B cell (primary cell): ENCODE measurements around the gene GOLGA8J. TPM values are rescaled to one million over a fixed set of nuclear protein-coding genes. Genes with fewer than 3 reads are reported as not detected.

ENCODE experiments used
- ATAC-seq: fragments of 200-7000 bp; cut with Tn5 transposase; one replicate; pipeline ENCODE4 v1.10.0; 2021; ENCODE audit warnings: low read depth, mild to moderate bottlenecking, moderate number of reproducible peaks, moderate library complexity
- CTCF ChIA-PET: fragments of 350-600 bp; sonication (Branson Sonifier 250); formaldehyde crosslinking; loops from one replicate; lab custom pipeline; 2021; ENCODE audit warnings: antibody characterized with exemption, inconsistent platforms; lab: Charles Lee
- POLR2A ChIA-PET: fragments of 350-600 bp; sonication (Branson Sonifier 250); formaldehyde crosslinking; loops from one replicate; lab custom pipeline; 2021; ENCODE audit warnings: antibody characterized with exemption; lab: Charles Lee
- DNase-seq: peaks from one replicate; pipeline ENCODE4 v3.0.0; 2013
- H2AFZ ChIP-seq: 2 replicates; pipeline ENCODE4 v1.6.1; 2012; ENCODE audit warnings: mild to moderate bottlenecking, low read depth, low read length; ENCODE audit not compliant: insufficient read depth, poor library complexity, severe bottlenecking
- H3K27ac ChIP-seq, 2 donors: 1 replicate in 1 of 2; 2 replicates in 1 of 2; pipeline ENCODE4 v1.5.1; 2012 to 2013; ENCODE audit warnings: low read length in 2 of 2, mild to moderate bottlenecking in 2 of 2, moderate library complexity in 1 of 2
- H3K27me3 ChIP-seq, 4 experiments: fragments of 200-600 bp in 1 of 4; sonication (generic) in 1 of 4; replicated peaks in 1 of 4; 1 replicate in 2 of 4; 2 replicates in 2 of 4; pipeline versions ENCODE4 v1.6.1 to v1.7.0; 2013 to 2016; ENCODE audit warnings: low read length in 3 of 4, mild to moderate bottlenecking in 2 of 4, mixed read lengths in 1 of 4, moderate library complexity in 1 of 4; ENCODE audit not compliant: insufficient read depth in 4 of 4, control insufficient read depth in 3 of 4; ENCODE audit errors: control extremely low read depth in 1 of 4
- H3K36me3 ChIP-seq, 2 experiments: replicated peaks in 1 of 2; 1 replicate in 1 of 2; 2 replicates in 1 of 2; pipeline versions ENCODE4 v1.6.1 to v1.7.1; 2013; ENCODE audit warnings: low read length in 1 of 2; ENCODE audit not compliant: insufficient read depth in 2 of 2, control insufficient read depth in 1 of 2; ENCODE audit errors: control extremely low read depth in 1 of 2, extremely low read depth in 1 of 2
- H3K4me1 ChIP-seq, 2 donors: fragments of 200-600 bp in 1 of 2; sonication (generic) in 1 of 2; 1 replicate in 1 of 2; 2 replicates in 1 of 2; pipeline versions ENCODE4 v1.5.1 to v1.6.1; 2013 to 2017; ENCODE audit warnings: low read length in 2 of 2; ENCODE audit not compliant: control insufficient read depth in 2 of 2, insufficient read depth in 2 of 2
- H3K4me2 ChIP-seq: replicated peaks from 2 replicates; pipeline ENCODE3; 2012; ENCODE audit warnings: mild to moderate bottlenecking, low read depth, low read length; ENCODE audit not compliant: poor library complexity, severe bottlenecking
- H3K4me3 ChIP-seq, 5 experiments: fragments of 200-600 bp in 1 of 5; sonication (generic) in 1 of 5; 1 replicate in 3 of 5; 2 replicates in 2 of 5; pipeline versions ENCODE4 v1.5.1 to v1.7.0; 2011 to 2016; ENCODE audit warnings: low read length in 4 of 5, mild to moderate bottlenecking in 4 of 5, low read depth in 2 of 5, control low read depth in 1 of 5, moderate library complexity in 1 of 5; ENCODE audit not compliant: insufficient read depth in 1 of 5; ENCODE audit errors: control extremely low read depth in 1 of 5, extremely low read depth in 1 of 5
- H3K79me2 ChIP-seq: fragments of 200-600 bp; sonication (generic); one replicate; pipeline ENCODE4 v1.6.0; 2016; ENCODE audit warnings: low read length; ENCODE audit not compliant: control insufficient read depth, insufficient read depth
- H3K9ac ChIP-seq: fragments of 200-600 bp; sonication (generic); 2 replicates; pipeline ENCODE4 v1.6.1; 2017; ENCODE audit warnings: mild to moderate bottlenecking, low read length, moderate library complexity
- H3K9me3 ChIP-seq, 3 donors: one replicate each; pipeline versions ENCODE4 v1.6.1 to v1.7.1; 2013; ENCODE audit warnings: low read length in 2 of 3; ENCODE audit not compliant: control insufficient read depth in 2 of 3, insufficient read depth in 1 of 3; ENCODE audit errors: control extremely low read depth in 1 of 3
- H4K20me1 ChIP-seq: 2 replicates; pipeline ENCODE4 v1.6.0; 2012; ENCODE audit warnings: mild to moderate bottlenecking, low read length; ENCODE audit not compliant: insufficient read depth, control insufficient read depth, poor library complexity, severe bottlenecking
- H3K27ac Mint-ChIP-seq: one replicate; pipeline ENCODE4 v1.8.0; 2021; ENCODE audit warnings: mixed read lengths
- H3K27me3 Mint-ChIP-seq: one replicate; pipeline ENCODE4 v1.8.0; 2021; ENCODE audit warnings: mixed read lengths
- H3K4me1 Mint-ChIP-seq: one replicate; pipeline ENCODE4 v1.8.0; 2021; ENCODE audit warnings: mixed read lengths
- H3K4me3 Mint-ChIP-seq: one replicate; pipeline ENCODE4 v1.8.0; 2021; ENCODE audit warnings: mixed read lengths
- H3K9me3 Mint-ChIP-seq: one replicate; pipeline ENCODE4 v1.8.0; 2022; ENCODE audit warnings: mixed read lengths; ENCODE audit not compliant: insufficient read depth
- EZH2 ChIP-seq: IDR thresholded peaks from 2 replicates; pipeline ENCODE4 v1.6.1; 2012; ENCODE audit warnings: borderline replicate concordance, low read depth, mild to moderate bottlenecking, moderate library complexity, low read length; ENCODE audit not compliant: insufficient read depth, poor library complexity, severe bottlenecking
- WGBS: methylation state at CpG from one replicate; pipeline ENCODE4 v1.1.5; 2013; ENCODE audit warnings: missing lambda C conversion rate; ENCODE audit not compliant: insufficient coverage; 5-methylcytosine and 5-hydroxymethylcytosine counted together
- intact Hi-C: fragments of 100-400 bp; cut with micrococcal nuclease; formaldehyde crosslinking; loops from one replicate; pipeline ENCODE4 v1.10.0; 2022
- polyA plus RNA-seq: library from polyadenylated mRNA; depleted of rRNA; stranded (reverse); fragments of >200 nt; gene quantifications from 2 replicates; pipeline ENCODE4 v1.2.3, GENCODE V29; 2012
- total RNA-seq, 2 donors: library from RNA; stranded (reverse); fragments of 120-200 nt in 1 of 2; gene quantifications; 1 replicate in 1 of 2; 2 replicates in 1 of 2; pipeline versions ENCODE4 v1.2.3 to v1.2.4, GENCODE V29; 2013 to 2022
- TF ChIP-seq, protein P1 (sequence below): fragments of 200-600 bp; IDR thresholded peaks from one replicate; pipeline ENCODE4 v1.8.0; 2022; ENCODE audit warnings: antibody characterized with exemption, mild to moderate bottlenecking

The GOLGA8J gene
- total and polyA plus RNA-seq, 2 donors (not counting 1 experiment from before 2014, with no cell fraction given): not detected

DNA sequence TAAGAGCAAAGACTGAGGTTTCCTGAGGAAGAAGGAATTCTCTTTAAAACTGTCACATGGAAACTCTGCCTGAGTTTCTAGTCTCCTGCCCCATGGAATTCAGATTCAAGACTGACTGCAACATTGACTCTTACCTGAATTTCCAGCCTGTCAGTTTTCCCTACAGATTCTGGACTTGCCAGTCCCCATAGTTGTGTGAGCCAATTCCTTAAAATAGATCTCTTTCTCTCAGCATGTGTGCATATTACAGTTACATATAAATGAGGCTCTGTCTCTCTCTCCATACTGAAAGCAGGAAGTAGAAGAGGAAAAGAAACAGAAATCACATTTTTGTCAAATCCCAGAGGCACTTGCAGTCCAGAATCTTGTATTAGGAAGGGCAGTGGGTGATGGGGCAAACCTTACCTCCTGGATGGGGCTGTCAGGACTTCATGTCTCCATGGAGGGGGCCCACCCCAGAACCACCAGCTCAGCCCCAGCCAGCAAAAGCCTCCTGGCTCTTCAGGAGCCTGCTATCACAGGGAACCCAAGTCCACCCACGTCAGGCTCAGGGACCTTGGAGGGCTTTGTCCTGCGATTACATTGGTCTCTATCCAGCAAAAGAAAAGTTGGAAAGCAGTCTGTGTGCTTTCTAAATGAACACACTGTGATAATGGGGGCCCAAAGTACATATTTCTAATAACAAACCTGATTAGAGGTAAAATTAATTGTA, 18.8 kb upstream of the GOLGA8J start:
- H3K27ac Mint-ChIP-seq: no peak overlapping the region
- no CpG with 5 or more reads among the region's 2 CpGs for WGBS
- Histone ChIP-seq H2AFZ (no peak overlapping the region), H3K27ac (no peak overlapping the region), H3K4me3 (no peak overlapping the region), H3K9me3 (peaks cover 0 to 5% (median 0%) of the 10 kb centered on the region in 3 donors), H3K4me2 (no peak overlapping the region), H3K4me1 (no peaks in the 10 kb centered on the region), H3K79me2 (no peaks in the 10 kb centered on the region), H3K36me3 (no peaks in the 10 kb centered on the region), H4K20me1 (no peaks in the 10 kb centered on the region), H3K9ac (no peak overlapping the region), H3K27me3 (no peaks in the 10 kb centered on the region)
- no peak overlapping the region for H3K4me3 Mint-ChIP-seq
- ATAC-seq (no peak), DNase-seq (no peak)
- CTCF ChIA-PET: no interaction called here
- no peaks in the 10 kb centered on the region for H3K27me3 Mint-ChIP-seq
- intact Hi-C loops: no loop called here
- no peak for TF ChIP-seq EZH2
- TF ChIP-seq, protein P1, sequence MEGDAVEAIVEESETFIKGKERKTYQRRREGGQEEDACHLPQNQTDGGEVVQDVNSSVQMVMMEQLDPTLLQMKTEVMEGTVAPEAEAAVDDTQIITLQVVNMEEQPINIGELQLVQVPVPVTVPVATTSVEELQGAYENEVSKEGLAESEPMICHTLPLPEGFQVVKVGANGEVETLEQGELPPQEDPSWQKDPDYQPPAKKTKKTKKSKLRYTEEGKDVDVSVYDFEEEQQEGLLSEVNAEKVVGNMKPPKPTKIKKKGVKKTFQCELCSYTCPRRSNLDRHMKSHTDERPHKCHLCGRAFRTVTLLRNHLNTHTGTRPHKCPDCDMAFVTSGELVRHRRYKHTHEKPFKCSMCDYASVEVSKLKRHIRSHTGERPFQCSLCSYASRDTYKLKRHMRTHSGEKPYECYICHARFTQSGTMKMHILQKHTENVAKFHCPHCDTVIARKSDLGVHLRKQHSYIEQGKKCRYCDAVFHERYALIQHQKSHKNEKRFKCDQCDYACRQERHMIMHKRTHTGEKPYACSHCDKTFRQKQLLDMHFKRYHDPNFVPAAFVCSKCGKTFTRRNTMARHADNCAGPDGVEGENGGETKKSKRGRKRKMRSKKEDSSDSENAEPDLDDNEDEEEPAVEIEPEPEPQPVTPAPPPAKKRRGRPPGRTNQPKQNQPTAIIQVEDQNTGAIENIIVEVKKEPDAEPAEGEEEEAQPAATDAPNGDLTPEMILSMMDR: no peak
- H3K9me3 Mint-ChIP-seq: no peaks in the 10 kb centered on the region
- H3K4me1 Mint-ChIP-seq: no peaks in the 10 kb centered on the region
- POLR2A ChIA-PET: no interaction called here

DNA sequence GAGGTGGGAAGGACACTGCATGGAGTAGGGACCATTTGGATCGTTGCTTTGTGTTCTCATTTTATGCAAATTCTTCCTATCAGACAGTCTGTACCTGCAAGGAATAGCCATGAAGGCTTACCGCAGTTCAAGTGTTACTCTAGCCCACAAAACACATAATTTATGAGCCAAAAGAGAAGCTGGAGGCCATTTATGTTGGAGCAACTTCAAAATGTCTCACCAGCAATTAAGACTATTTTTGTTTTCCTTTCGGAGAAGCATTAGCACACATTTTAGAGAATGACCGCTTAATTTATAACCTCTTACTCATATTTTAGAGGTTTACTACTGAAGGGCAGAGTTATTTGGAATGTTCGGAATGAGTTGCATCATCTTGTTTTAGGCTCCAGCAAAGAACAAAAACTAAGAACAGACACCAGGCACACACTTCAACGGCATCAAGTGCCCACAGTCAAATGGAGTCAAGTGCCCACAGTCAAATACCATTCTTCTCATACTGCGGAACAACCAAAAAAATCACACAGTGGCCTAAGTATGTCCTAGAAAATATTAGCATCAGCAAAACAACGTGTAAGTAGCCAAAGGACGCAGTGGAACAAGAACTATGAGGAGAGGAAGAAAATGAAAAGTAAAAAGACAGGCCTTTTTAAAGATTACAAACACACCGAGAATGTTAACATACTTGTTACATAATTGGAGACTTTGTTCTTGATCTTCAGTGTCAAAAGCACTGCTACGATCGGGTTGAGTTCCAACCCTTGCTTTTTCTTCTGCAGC, 17.5 kb upstream of the GOLGA8J start:
- Histone ChIP-seq H3K27ac (no peak overlapping the region), H3K4me2 (no peak overlapping the region), H3K27me3 (no peaks in the 10 kb centered on the region), H3K4me1 (no peaks in the 10 kb centered on the region), H3K9ac (no peak overlapping the region), H3K79me2 (no peaks in the 10 kb centered on the region), H3K4me3 (no peak overlapping the region), H4K20me1 (no peaks in the 10 kb centered on the region), H2AFZ (no peak overlapping the region), H3K9me3 (peaks cover 0 to 5% (median 0%) of the 10 kb centered on the region in 3 donors), H3K36me3 (no peaks in the 10 kb centered on the region)
- POLR2A ChIA-PET: no interaction called here
- intact Hi-C loops: no loop called here
- H3K27ac Mint-ChIP-seq: no peak overlapping the region
- CTCF ChIA-PET: no interaction called here
- TF ChIP-seq EZH2: no peak
- TF ChIP-seq, protein P1: no peak
- no peaks in the 10 kb centered on the region for H3K9me3 Mint-ChIP-seq
- no peak for DNase-seq
- H3K4me1 Mint-ChIP-seq: no peaks in the 10 kb centered on the region
- no peak overlapping the region for H3K4me3 Mint-ChIP-seq
- no peaks in the 10 kb centered on the region for H3K27me3 Mint-ChIP-seq
- 93% methylated on average over 3 of the region's 12 CpGs for WGBS
- ATAC-seq: no peak
